ENCODE data around the gene ZC3H6. TPM values are rescaled to one million over a fixed set of nuclear protein-coding genes. Genes with fewer than 3 reads are reported as not detected.

ZC3H6 gene
- total RNA-seq, 1 experiment from 2014 or later, result 10.0 TPM

DNA sequence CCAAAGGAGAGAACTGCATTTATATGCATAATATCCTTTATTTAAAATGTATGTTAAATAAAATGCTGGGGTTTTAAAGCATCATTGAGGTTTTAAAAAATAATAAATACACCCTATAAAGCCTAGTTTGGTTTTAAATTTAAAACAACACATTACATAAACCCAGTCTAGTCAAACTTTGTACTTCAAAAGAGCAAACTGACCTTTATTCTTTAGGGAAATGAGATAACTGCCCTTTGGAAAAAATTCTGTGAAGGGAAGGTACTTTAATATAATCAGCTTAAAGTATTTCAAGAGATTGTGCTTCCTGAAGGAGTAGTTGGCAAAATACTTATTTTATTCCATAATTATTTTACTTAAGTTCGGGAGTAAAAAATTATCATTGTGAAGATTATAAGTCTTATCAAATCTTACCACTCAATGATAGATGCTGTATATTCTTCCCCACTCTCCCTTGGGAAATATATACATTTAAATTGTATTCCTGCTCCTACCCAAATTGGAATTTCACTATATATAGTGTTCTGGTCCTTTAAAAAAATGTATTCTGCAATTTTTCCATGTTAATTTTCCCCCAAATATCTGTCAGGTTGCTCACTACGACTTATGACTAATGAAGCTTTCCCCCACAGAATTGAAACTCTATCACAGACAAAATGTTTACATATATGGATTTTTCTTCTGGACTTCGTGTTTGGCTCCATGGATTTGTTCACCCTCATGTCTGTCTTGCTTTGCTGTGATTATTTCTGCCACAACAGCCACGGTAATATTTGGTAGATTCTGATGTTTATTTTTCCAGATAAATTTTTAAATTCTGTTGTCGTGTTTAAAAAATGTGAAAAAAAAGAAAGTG lies 42.1 kb downstream of the ZC3H6 start:
- TF ChIP-seq, protein P1, sequence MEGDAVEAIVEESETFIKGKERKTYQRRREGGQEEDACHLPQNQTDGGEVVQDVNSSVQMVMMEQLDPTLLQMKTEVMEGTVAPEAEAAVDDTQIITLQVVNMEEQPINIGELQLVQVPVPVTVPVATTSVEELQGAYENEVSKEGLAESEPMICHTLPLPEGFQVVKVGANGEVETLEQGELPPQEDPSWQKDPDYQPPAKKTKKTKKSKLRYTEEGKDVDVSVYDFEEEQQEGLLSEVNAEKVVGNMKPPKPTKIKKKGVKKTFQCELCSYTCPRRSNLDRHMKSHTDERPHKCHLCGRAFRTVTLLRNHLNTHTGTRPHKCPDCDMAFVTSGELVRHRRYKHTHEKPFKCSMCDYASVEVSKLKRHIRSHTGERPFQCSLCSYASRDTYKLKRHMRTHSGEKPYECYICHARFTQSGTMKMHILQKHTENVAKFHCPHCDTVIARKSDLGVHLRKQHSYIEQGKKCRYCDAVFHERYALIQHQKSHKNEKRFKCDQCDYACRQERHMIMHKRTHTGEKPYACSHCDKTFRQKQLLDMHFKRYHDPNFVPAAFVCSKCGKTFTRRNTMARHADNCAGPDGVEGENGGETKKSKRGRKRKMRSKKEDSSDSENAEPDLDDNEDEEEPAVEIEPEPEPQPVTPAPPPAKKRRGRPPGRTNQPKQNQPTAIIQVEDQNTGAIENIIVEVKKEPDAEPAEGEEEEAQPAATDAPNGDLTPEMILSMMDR (IDR thresholded peaks at IDR 0.05), result no peak
- TF ChIP-seq, protein P2, sequence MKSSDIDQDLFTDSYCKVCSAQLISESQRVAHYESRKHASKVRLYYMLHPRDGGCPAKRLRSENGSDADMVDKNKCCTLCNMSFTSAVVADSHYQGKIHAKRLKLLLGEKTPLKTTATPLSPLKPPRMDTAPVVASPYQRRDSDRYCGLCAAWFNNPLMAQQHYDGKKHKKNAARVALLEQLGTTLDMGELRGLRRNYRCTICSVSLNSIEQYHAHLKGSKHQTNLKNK (CRISPR knock-in tag; IDR thresholded peaks at IDR 0.05), result no peak
- TF ChIP-seq CREM (CRISPR knock-in tag; IDR thresholded peaks at IDR 0.05), result no peak
- TF ChIP-seq, protein P3, sequence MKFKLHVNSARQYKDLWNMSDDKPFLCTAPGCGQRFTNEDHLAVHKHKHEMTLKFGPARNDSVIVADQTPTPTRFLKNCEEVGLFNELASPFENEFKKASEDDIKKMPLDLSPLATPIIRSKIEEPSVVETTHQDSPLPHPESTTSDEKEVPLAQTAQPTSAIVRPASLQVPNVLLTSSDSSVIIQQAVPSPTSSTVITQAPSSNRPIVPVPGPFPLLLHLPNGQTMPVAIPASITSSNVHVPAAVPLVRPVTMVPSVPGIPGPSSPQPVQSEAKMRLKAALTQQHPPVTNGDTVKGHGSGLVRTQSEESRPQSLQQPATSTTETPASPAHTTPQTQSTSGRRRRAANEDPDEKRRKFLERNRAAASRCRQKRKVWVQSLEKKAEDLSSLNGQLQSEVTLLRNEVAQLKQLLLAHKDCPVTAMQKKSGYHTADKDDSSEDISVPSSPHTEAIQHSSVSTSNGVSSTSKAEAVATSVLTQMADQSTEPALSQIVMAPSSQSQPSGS (CRISPR knock-in tag; IDR thresholded peaks at IDR 0.05; ENCODE audit: borderline replicate concordance, low read depth), result no peak
- TF ChIP-seq, protein P4, sequence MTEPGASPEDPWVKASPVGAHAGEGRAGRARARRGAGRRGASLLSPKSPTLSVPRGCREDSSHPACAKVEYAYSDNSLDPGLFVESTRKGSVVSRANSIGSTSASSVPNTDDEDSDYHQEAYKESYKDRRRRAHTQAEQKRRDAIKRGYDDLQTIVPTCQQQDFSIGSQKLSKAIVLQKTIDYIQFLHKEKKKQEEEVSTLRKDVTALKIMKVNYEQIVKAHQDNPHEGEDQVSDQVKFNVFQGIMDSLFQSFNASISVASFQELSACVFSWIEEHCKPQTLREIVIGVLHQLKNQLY (CRISPR knock-in tag; IDR thresholded peaks at IDR 0.05), result no peak
- no peak for TF ChIP-seq ZNF121 (CRISPR knock-in tag; IDR thresholded peaks at IDR 0.05)
- TF ChIP-seq ZNF138 (CRISPR knock-in tag; conservative IDR thresholded peaks at IDR 0.05), result no peak
- TF ChIP-seq, protein P5, sequence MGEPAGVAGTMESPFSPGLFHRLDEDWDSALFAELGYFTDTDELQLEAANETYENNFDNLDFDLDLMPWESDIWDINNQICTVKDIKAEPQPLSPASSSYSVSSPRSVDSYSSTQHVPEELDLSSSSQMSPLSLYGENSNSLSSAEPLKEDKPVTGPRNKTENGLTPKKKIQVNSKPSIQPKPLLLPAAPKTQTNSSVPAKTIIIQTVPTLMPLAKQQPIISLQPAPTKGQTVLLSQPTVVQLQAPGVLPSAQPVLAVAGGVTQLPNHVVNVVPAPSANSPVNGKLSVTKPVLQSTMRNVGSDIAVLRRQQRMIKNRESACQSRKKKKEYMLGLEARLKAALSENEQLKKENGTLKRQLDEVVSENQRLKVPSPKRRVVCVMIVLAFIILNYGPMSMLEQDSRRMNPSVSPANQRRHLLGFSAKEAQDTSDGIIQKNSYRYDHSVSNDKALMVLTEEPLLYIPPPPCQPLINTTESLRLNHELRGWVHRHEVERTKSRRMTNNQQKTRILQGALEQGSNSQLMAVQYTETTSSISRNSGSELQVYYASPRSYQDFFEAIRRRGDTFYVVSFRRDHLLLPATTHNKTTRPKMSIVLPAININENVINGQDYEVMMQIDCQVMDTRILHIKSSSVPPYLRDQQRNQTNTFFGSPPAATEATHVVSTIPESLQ (CRISPR knock-in tag; IDR thresholded peaks at IDR 0.05), result no peak
- TF ChIP-seq NR1H2 (CRISPR knock-in tag; IDR thresholded peaks at IDR 0.05), result no peak
- no peak for TF ChIP-seq TEAD1 (CRISPR knock-in tag; IDR thresholded peaks at IDR 0.05)

DNA sequence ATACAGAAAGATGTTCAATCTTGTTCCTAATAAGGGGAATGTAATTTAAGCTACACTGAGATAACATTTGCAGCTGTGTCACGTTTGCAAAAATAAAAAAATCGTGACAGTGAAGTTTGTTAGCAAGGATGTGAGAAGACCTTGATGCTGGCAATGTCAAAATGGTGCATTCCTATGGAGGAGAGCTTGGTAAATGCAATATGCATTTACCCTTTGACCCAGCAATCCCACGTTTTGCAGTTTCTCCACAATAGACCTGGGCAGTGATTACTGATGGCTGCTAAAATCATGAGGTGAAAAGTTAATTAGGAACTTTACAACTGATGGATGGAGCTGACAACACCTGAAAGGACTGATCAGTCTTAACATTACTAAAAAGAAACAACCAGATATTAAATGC lies 43.1 kb downstream of the ZC3H6 start:
- ATAC-seq (no peak), DNase-seq (ENCODE audit: low spot score) (no peak)
- TF ChIP-seq, protein P6, sequence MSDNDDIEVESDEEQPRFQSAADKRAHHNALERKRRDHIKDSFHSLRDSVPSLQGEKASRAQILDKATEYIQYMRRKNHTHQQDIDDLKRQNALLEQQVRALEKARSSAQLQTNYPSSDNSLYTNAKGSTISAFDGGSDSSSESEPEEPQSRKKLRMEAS (CRISPR knock-in tag; IDR thresholded peaks at IDR 0.05), result no peak
- no peak for TF ChIP-seq FOXP1 (CRISPR knock-in tag; IDR thresholded peaks at IDR 0.05; ENCODE audit: borderline replicate concordance)
- no peaks in the 10 kb centered on the region for H3K9me3 Mint-ChIP-seq
- no peaks in the 10 kb centered on the region for H3K36me3 Mint-ChIP-seq
- H3K27ac Mint-ChIP-seq, result no peak overlapping the region
- no peak overlapping the region for H3K4me3 Mint-ChIP-seq
- peaks cover 10% of the 10 kb centered on the region for H3K4me1 Mint-ChIP-seq
- no peaks in the 10 kb centered on the region for H3K27me3 Mint-ChIP-seq (ENCODE audit: low read depth)
- ChIA-PET CTCF (no interaction called here), POLR2A (no interaction called here)

More for the DNA sequence above, 42.1 kb downstream of the ZC3H6 start:
- Mint-ChIP-seq H3K9me3 (no peaks in the 10 kb centered on the region), H3K27ac (no peak overlapping the region), H3K27me3 (ENCODE audit: low read depth) (no peaks in the 10 kb centered on the region), H3K4me1 (peaks cover 2% of the 10 kb centered on the region), H3K36me3 (no peaks in the 10 kb centered on the region), H3K4me3 (no peak overlapping the region)
- ChIA-PET POLR2A (no interaction called here), CTCF (interaction anchor here (0.5 kb wide), 1 partner anchor 260 kb away, joined by 6 read pairs; no protein-coding TSS in a partner anchor)
- ATAC-seq, result no peak
- DNase-seq (ENCODE audit: low spot score), result no peak

Data from WTC11 (cell line).